Neural cell (in vitro differentiated cells): ENCODE data around the gene SLC24A3. TPM values are rescaled to one million over a fixed set of nuclear protein-coding genes. Genes with fewer than 3 reads are reported as not detected.

Experiments
- H2AFZ ChIP-seq: fragments of 200-600, 300-800 bp; sonication (generic), shearing (Covaris generic); 2 replicates; pipeline ENCODE4 v1.6.0; 2014; ENCODE audit warnings: low read depth, mild to moderate bottlenecking, antibody characterized with exemption, low read length, moderate library complexity
- H3F3A ChIP-seq: fragments of 200-600 bp; shearing (Covaris generic); 2 replicates; pipeline ENCODE4 v1.6.1; 2016; ENCODE audit warnings: mild to moderate bottlenecking, moderate library complexity, mixed read lengths, antibody characterized with exemption, low read length; ENCODE audit not compliant: insufficient read depth, poor library complexity, severe bottlenecking
- H3K27ac ChIP-seq: fragments of 200-600, 300-800 bp; sonication (generic), shearing (Covaris generic); 2 replicates; pipeline ENCODE4 v1.5.1; 2014; ENCODE audit warnings: mild to moderate bottlenecking, low read length, moderate library complexity
- H3K27me3 ChIP-seq: fragments of 300-800, 200-600 bp; sonication (generic), shearing (Covaris generic); 2 replicates; pipeline ENCODE4 v1.6.0; 2014; ENCODE audit warnings: mild to moderate bottlenecking, low read depth, low read length, moderate library complexity; ENCODE audit not compliant: insufficient read depth
- H3K36me3 ChIP-seq: fragments of 300-800, 200-600 bp; sonication (generic), shearing (Covaris generic); 2 replicates; pipeline ENCODE4 v1.5.1; 2014; ENCODE audit warnings: mild to moderate bottlenecking, antibody characterized with exemption, low read length, moderate library complexity; ENCODE audit not compliant: insufficient read depth
- H3K4me2 ChIP-seq: fragments of 300-800, 200-600 bp; sonication (generic), shearing (Covaris generic); 2 replicates; pipeline ENCODE4 v1.6.0; 2014; ENCODE audit warnings: mild to moderate bottlenecking, low read length
- H3K4me3 ChIP-seq: fragments of 300-800, 200-600 bp; sonication (generic), shearing (Covaris generic); 2 replicates; pipeline ENCODE4 v1.5.1; 2014; ENCODE audit warnings: mild to moderate bottlenecking, low read length, moderate library complexity
- H3K79me2 ChIP-seq: fragments of 200-600 bp; shearing (Covaris generic); replicated peaks from 2 replicates; pipeline ENCODE4 v1.6.0; 2014; ENCODE audit warnings: mild to moderate bottlenecking, low read length, moderate library complexity; ENCODE audit not compliant: insufficient read depth
- H3K9ac ChIP-seq: fragments of 300-800, 200-600 bp; sonication (generic), shearing (Covaris generic); 2 replicates; pipeline ENCODE4 v1.6.1; 2016; ENCODE audit warnings: mild to moderate bottlenecking, low read length, mixed read lengths
- H3K9me2 ChIP-seq: fragments of 200-600 bp; shearing (Covaris generic); 2 replicates; pipeline ENCODE4 v1.6.1; 2016; ENCODE audit warnings: mild to moderate bottlenecking, low read length, mixed read lengths; ENCODE audit not compliant: insufficient read depth
- H3K9me3 ChIP-seq: fragments of 200-600, 300-800 bp; sonication (generic), shearing (Covaris generic); 2 replicates; pipeline ENCODE4 v1.6.1; 2016; ENCODE audit warnings: mild to moderate bottlenecking, mixed run types, low read length, moderate library complexity, mixed read lengths
- H4K20me1 ChIP-seq: fragments of 200-600 bp; shearing (Covaris generic); 2 replicates; pipeline ENCODE4 v1.6.1; 2016; ENCODE audit warnings: mild to moderate bottlenecking, mixed run types; ENCODE audit not compliant: insufficient read depth
- CTCF ChIP-seq: fragments of 450-650 bp; IDR thresholded peaks from 2 replicates; pipeline ENCODE4 v1.5.1; 2014; ENCODE audit warnings: antibody characterized with exemption, mild to moderate bottlenecking, moderate library complexity; ENCODE audit not compliant: poor library complexity, severe bottlenecking
- EP300 ChIP-seq: fragments of 450-650 bp; conservative IDR thresholded peaks from 2 replicates; pipeline ENCODE4 v1.6.1; 2014; ENCODE audit warnings: antibody characterized with exemption, mild to moderate bottlenecking, moderate library complexity; ENCODE audit not compliant: poor library complexity, severe bottlenecking
- EZH2 ChIP-seq: fragments of 200-600, 300-800 bp; shearing (Covaris generic), sonication (generic); IDR thresholded peaks from 2 replicates; pipeline ENCODE4 v1.6.1; 2014; ENCODE audit warnings: antibody characterized with exemption, low read length, borderline replicate concordance, mild to moderate bottlenecking; ENCODE audit not compliant: insufficient read depth, poor library complexity, severe bottlenecking
- MXI1 ChIP-seq: fragments of 450-650 bp; conservative IDR thresholded peaks from 2 replicates; pipeline ENCODE4 v1.6.1; 2014; ENCODE audit warnings: antibody characterized with exemption, mild to moderate bottlenecking; ENCODE audit not compliant: poor library complexity, severe bottlenecking
- POLR2AphosphoS5 ChIP-seq: IDR thresholded peaks from 2 replicates; pipeline ENCODE4 v1.6.1; 2012
- RAD21 ChIP-seq: fragments of 450-650 bp; conservative IDR thresholded peaks from 2 replicates; pipeline ENCODE4 v1.6.1; 2014; ENCODE audit warnings: antibody characterized with exemption, mild to moderate bottlenecking, moderate library complexity
- SMC3 ChIP-seq: fragments of 450-650 bp; conservative IDR thresholded peaks from 2 replicates; pipeline ENCODE4 v1.6.1; 2014; ENCODE audit warnings: antibody characterized with exemption, mild to moderate bottlenecking, moderate library complexity; ENCODE audit not compliant: poor library complexity
- TAF1 ChIP-seq: IDR thresholded peaks from 2 replicates; pipeline ENCODE4 v1.6.1; 2012; ENCODE audit warnings: low read depth
- polyA plus RNA-seq: library from polyadenylated mRNA; depleted of rRNA; stranded (reverse); fragments of >200 nt; gene quantifications from 2 replicates; pipeline ENCODE4 v1.2.3, GENCODE V29; 2014
- TF ChIP-seq, protein P1 (sequence below): IDR thresholded peaks from 2 replicates; pipeline ENCODE4 v1.6.1; 2012; ENCODE audit warnings: borderline replicate concordance

The SLC24A3 gene
- polyA plus RNA-seq, 1 donor from 2014 or later: 6.5 TPM

DNA sequence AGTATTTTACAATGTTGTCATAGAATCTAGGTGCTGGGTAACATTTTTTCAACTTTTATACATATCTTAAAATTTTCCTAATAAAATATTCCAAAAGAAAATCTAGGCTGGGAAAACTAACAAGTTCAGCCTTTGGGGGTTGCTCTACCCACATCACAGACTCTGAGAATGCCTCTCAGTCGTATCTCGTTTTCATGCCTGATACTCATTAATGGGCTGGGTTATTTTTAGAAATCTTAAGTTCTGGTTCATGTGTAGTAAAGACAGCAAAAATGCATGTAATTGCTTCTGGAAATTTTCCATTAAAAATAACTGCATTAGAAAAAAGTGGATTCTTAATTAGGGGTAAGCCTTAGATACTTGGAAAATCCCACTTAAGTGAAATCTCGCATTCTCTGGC is 149.3 kb downstream of the SLC24A3 start:
- no peak for TF ChIP-seq MXI1
- TF ChIP-seq POLR2AphosphoS5: no peak
- TF ChIP-seq SMC3: no peak
- no peak for TF ChIP-seq TAF1
- TF ChIP-seq, protein P1, sequence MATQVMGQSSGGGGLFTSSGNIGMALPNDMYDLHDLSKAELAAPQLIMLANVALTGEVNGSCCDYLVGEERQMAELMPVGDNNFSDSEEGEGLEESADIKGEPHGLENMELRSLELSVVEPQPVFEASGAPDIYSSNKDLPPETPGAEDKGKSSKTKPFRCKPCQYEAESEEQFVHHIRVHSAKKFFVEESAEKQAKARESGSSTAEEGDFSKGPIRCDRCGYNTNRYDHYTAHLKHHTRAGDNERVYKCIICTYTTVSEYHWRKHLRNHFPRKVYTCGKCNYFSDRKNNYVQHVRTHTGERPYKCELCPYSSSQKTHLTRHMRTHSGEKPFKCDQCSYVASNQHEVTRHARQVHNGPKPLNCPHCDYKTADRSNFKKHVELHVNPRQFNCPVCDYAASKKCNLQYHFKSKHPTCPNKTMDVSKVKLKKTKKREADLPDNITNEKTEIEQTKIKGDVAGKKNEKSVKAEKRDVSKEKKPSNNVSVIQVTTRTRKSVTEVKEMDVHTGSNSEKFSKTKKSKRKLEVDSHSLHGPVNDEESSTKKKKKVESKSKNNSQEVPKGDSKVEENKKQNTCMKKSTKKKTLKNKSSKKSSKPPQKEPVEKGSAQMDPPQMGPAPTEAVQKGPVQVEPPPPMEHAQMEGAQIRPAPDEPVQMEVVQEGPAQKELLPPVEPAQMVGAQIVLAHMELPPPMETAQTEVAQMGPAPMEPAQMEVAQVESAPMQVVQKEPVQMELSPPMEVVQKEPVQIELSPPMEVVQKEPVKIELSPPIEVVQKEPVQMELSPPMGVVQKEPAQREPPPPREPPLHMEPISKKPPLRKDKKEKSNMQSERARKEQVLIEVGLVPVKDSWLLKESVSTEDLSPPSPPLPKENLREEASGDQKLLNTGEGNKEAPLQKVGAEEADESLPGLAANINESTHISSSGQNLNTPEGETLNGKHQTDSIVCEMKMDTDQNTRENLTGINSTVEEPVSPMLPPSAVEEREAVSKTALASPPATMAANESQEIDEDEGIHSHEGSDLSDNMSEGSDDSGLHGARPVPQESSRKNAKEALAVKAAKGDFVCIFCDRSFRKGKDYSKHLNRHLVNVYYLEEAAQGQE: no peak
- no peak for TF ChIP-seq EP300
- TF ChIP-seq RAD21: no peak
- TF ChIP-seq CTCF: no peak
- no peak for TF ChIP-seq EZH2
- no peaks in the 10 kb centered on the region for H3K9me3 ChIP-seq

DNA sequence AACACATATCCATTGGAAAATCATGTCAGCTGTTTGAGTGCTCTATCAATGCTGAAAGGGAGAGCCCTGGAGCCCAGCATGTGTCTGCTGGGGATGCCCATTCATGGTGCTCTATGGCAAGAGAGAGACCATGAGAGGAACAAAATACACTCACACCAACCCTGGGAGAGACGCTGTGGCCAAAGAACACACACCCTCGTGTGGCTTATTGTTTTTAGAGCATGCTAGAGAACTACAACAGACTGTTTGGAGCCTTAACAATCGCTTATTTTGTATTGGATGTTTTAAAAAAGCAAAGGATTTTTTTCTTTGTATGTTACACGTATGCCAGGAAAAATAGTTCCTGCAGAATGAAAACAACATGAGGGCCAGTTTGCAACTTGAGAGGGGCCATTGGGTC is 151.0 kb downstream of the SLC24A3 start:
- no peaks in the 10 kb centered on the region for H3K9me3 ChIP-seq
- no peak overlapping the region for H3K4me3 ChIP-seq
- no peaks in the 10 kb centered on the region for H3K79me2 ChIP-seq
- TF ChIP-seq MXI1: no peak
- TF ChIP-seq, protein P1: no peak
- no peak for TF ChIP-seq EZH2
- TF ChIP-seq TAF1: no peak
- no peak for TF ChIP-seq CTCF
- no peak for TF ChIP-seq SMC3
- TF ChIP-seq EP300: no peak
- TF ChIP-seq RAD21: no peak
- no peak for TF ChIP-seq POLR2AphosphoS5
- H2AFZ ChIP-seq: no peak overlapping the region
- no peaks in the 10 kb centered on the region for H3K36me3 ChIP-seq
- H3K4me2 ChIP-seq: no peak overlapping the region
- H4K20me1 ChIP-seq: no peaks in the 10 kb centered on the region
- H3K27me3 ChIP-seq: no peaks in the 10 kb centered on the region
- H3F3A ChIP-seq: no peaks in the 10 kb centered on the region
- H3K27ac ChIP-seq: no peak overlapping the region
- H3K9ac ChIP-seq: no peak overlapping the region
- H3K9me2 ChIP-seq: no peaks in the 10 kb centered on the region

More for the DNA sequence above, 149.3 kb downstream of the SLC24A3 start:
- Histone ChIP-seq H3K79me2 (no peaks in the 10 kb centered on the region), H3K4me3 (no peak overlapping the region), H2AFZ (no peak overlapping the region), H3K27ac (no peak overlapping the region), H3F3A (no peaks in the 10 kb centered on the region), H4K20me1 (no peaks in the 10 kb centered on the region), H3K27me3 (no peaks in the 10 kb centered on the region), H3K4me2 (no peak overlapping the region), H3K9me2 (no peaks in the 10 kb centered on the region), H3K9ac (no peak overlapping the region), H3K36me3 (no peaks in the 10 kb centered on the region)
